ENCODE measurements around the gene SLN. TPM values are rescaled to one million over a fixed set of nuclear protein-coding genes. Genes with fewer than 3 reads are reported as not detected.

The SLN gene
- total RNA-seq, 1 donor from 2014 or later = not detected

- H3K27me3 Mint-ChIP-seq = peaks cover 8% of the 10 kb centered on the region
- H3K4me1 Mint-ChIP-seq (ENCODE audit: low read depth) = peaks cover 8% of the 10 kb centered on the region
- TF ChIP-seq, protein P1, sequence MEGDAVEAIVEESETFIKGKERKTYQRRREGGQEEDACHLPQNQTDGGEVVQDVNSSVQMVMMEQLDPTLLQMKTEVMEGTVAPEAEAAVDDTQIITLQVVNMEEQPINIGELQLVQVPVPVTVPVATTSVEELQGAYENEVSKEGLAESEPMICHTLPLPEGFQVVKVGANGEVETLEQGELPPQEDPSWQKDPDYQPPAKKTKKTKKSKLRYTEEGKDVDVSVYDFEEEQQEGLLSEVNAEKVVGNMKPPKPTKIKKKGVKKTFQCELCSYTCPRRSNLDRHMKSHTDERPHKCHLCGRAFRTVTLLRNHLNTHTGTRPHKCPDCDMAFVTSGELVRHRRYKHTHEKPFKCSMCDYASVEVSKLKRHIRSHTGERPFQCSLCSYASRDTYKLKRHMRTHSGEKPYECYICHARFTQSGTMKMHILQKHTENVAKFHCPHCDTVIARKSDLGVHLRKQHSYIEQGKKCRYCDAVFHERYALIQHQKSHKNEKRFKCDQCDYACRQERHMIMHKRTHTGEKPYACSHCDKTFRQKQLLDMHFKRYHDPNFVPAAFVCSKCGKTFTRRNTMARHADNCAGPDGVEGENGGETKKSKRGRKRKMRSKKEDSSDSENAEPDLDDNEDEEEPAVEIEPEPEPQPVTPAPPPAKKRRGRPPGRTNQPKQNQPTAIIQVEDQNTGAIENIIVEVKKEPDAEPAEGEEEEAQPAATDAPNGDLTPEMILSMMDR (IDR thresholded peaks at IDR 0.05; ENCODE audit: unreplicated experiment) = no peak
- no peak overlapping the region for H3K27ac Mint-ChIP-seq
- no peak for DNase-seq (ENCODE audit: low spot score, unreplicated experiment)
- no peak overlapping the region for H3K4me3 Mint-ChIP-seq (ENCODE audit: low read depth)
- H3K36me3 Mint-ChIP-seq (ENCODE audit: insufficient read depth) = no peaks in the 10 kb centered on the region
- H3K9me3 Mint-ChIP-seq (ENCODE audit: low read depth) = no peaks in the 10 kb centered on the region
These were observed 7.4 kb downstream of the SLN start for GRCh38 chr11:107704451-107704850.

DNA sequence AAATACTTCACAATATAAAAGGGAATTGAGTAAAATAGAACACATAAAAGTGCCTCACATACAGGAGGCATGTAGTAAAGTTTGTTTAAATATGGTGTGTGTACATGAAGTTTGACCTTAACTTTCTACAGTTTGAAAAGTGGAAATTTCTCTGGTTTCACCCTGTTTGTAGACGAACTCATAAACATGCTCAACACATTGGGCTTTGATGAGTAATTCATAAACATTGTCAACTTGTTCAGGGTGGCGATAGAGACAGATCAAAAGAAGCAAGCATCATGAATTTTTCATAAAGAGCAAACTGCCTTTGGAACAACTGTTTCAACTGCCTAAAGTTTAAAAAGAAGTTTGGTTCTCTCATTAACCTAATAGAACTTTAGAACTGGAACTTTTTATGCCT lies 9.1 kb downstream of the SLN start:
- peaks cover 2% of the 10 kb centered on the region for H3K4me1 Mint-ChIP-seq (ENCODE audit: low read depth)
- TF ChIP-seq, protein P1 (IDR thresholded peaks at IDR 0.05; ENCODE audit: unreplicated experiment) = no peak
- no peak for DNase-seq (ENCODE audit: low spot score, unreplicated experiment)
- H3K27ac Mint-ChIP-seq = no peak overlapping the region
- no peak overlapping the region for H3K4me3 Mint-ChIP-seq (ENCODE audit: low read depth)
- H3K27me3 Mint-ChIP-seq = peaks cover 8% of the 10 kb centered on the region
- H3K9me3 Mint-ChIP-seq (ENCODE audit: low read depth) = no peaks in the 10 kb centered on the region
- H3K36me3 Mint-ChIP-seq (ENCODE audit: insufficient read depth) = no peaks in the 10 kb centered on the region

- TF ChIP-seq, protein P1 (IDR thresholded peaks at IDR 0.05; ENCODE audit: unreplicated experiment) = no peak
- Mint-ChIP-seq H3K4me1 (ENCODE audit: low read depth) (no peaks in the 10 kb centered on the region), H3K4me3 (ENCODE audit: low read depth) (no peak overlapping the region), H3K9me3 (ENCODE audit: low read depth) (no peaks in the 10 kb centered on the region), H3K27ac (no peak overlapping the region), H3K27me3 (peaks cover 10% of the 10 kb centered on the region), H3K36me3 (ENCODE audit: insufficient read depth) (no peaks in the 10 kb centered on the region)
- DNase-seq (ENCODE audit: low spot score, unreplicated experiment) = no peak
These were observed 9.7 kb downstream of the SLN start for GRCh38 chr11:107702109-107702660.

DNA sequence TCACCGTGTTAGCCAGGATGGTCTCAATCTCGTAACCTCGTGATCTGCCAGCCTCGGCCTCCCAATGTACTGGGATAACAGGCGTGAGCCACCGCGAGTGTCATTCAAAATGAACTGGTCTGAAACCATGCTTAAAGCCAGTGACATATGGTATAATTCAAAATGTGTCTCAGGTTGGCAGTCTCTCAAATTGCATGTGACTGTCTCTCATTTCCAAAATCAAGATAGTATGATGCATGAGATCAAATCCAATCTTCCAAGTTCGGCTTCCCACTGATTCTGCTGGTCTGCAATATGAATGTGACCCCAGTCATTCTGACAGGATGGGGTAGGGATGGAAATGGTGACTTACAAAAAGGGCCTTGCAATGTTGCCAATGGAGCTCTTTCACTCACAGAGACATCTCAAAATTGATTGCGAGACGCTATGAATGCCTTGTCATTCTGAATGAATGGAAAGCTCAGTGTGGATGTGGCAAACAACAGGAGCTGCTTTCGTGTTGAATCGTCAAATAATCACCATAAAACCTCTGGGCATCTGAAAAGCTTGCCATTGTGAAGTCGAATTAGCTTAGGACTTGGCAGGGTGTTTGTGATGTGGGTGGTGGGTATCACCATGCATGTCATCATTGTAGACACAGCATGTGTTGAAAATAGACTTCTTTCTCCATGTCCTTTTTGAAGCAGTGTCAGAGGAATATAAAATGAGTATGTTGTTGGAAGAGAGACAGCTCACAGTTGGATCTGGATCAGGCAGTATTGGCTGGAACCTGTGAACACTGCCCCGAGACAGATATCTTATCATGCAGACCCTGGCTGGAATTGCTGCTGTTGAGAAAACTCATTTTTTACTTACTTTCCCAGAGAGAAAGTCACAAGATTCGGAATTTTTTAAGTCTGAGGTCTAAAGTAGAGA lies 12.2 kb downstream of the SLN start:
- H3K4me3 Mint-ChIP-seq (ENCODE audit: low read depth) = no peak overlapping the region
- TF ChIP-seq, protein P1 (IDR thresholded peaks at IDR 0.05; ENCODE audit: unreplicated experiment) = no peak
- H3K9me3 Mint-ChIP-seq (ENCODE audit: low read depth) = no peaks in the 10 kb centered on the region
- peaks cover 12% of the 10 kb centered on the region for H3K27me3 Mint-ChIP-seq
- H3K27ac Mint-ChIP-seq = no peak overlapping the region
- H3K4me1 Mint-ChIP-seq (ENCODE audit: low read depth) = no peaks in the 10 kb centered on the region
- DNase-seq (ENCODE audit: low spot score, unreplicated experiment) = no peak
- H3K36me3 Mint-ChIP-seq (ENCODE audit: insufficient read depth) = no peaks in the 10 kb centered on the region

DNA sequence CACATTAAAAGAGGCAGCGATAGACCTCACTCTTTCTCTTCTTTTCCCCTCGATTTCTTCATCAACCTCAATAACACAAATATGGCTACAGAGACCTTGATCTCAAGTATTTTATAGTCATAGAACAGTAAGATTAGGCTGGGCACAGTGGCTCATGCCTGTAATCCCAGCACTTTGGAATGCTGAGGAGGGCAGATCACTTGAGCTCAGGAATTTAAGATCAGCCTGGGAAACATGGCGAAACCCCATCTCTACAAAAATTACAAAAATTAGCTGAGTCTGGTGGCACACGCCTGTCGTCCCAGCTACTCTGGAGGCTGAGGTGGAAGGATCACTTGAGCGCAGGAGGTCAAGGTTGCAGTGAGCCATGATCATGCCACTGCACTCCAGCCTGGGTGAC lies 14.6 kb downstream of the SLN start:
- H3K36me3 Mint-ChIP-seq (ENCODE audit: insufficient read depth) = no peaks in the 10 kb centered on the region
- no peaks in the 10 kb centered on the region for H3K9me3 Mint-ChIP-seq (ENCODE audit: low read depth)

More for the DNA sequence above, 14.6 kb downstream of the SLN start:
- Mint-ChIP-seq H3K4me1 (ENCODE audit: low read depth) (no peaks in the 10 kb centered on the region), H3K27ac (no peak overlapping the region), H3K4me3 (ENCODE audit: low read depth) (no peak overlapping the region), H3K27me3 (peaks cover 6% of the 10 kb centered on the region)
- TF ChIP-seq, protein P1 (IDR thresholded peaks at IDR 0.05; ENCODE audit: unreplicated experiment) = no peak
- DNase-seq (ENCODE audit: low spot score, unreplicated experiment) = no peak

Data from progenitor cell of endocrine pancreas (in vitro differentiated cells).